T-cell (primary cell): ENCODE data around the gene WAC. TPM values are rescaled to one million over a fixed set of nuclear protein-coding genes. Genes with fewer than 3 reads are reported as not detected.

Source experiments
- ATAC-seq, 4 experiments: fragments of 200-7000 bp in 3 of 4; fragments of 150-1000 bp in 1 of 4; cut with Tn5 transposase; replicated peaks in 1 of 4; 1 replicate in 3 of 4; 2 replicates in 1 of 4; pipeline ENCODE4 v1.10.0; 2021; ENCODE audit warnings: moderate library complexity in 3 of 4, mild to moderate bottlenecking in 2 of 4, moderate number of reproducible peaks in 1 of 4
- CTCF ChIA-PET, 2 donors: fragments of 300-600 bp; sonication (Branson Sonifier 250); formaldehyde crosslinking; loops; one replicate each; lab custom pipeline; 2022; ENCODE audit warnings: antibody characterized with exemption in 2 of 2; lab: Charles Lee
- POLR2A ChIA-PET, 2 donors: fragments of 300-600 bp; sonication (Branson Sonifier 250); formaldehyde crosslinking; loops; one replicate each; lab custom pipeline; 2022; ENCODE audit warnings: antibody characterized with exemption in 2 of 2; lab: Charles Lee
- DNase-seq, 35 experiments: peaks; one replicate each; pipeline versions ENCODE4 v3.0.0 to v3.0.0-alpha.2; 2013 to 2023
- H3K27ac ChIP-seq: one replicate; pipeline ENCODE4 v1.5.1; 2013; ENCODE audit warnings: low read length
- H3K27me3 ChIP-seq, 2 experiments: replicated peaks in 1 of 2; 1 replicate in 1 of 2; 2 replicates in 1 of 2; pipeline versions ENCODE4 v1.6.1 to v1.7.0; 2013; ENCODE audit warnings: low read length in 1 of 2, mixed read lengths in 1 of 2; ENCODE audit not compliant: control insufficient read depth in 2 of 2, insufficient read depth in 2 of 2; ENCODE audit errors: extremely low read depth in 1 of 2
- H3K36me3 ChIP-seq, 2 donors: 1 replicate in 1 of 2; 2 replicates in 1 of 2; pipeline versions ENCODE4 v1.6.1 to v1.7.0; 2013; ENCODE audit warnings: low read length in 1 of 2; ENCODE audit not compliant: control insufficient read depth in 2 of 2, insufficient read depth in 1 of 2; ENCODE audit errors: extremely low read depth in 1 of 2
- H3K4me1 ChIP-seq, 2 experiments: 1 replicate in 1 of 2; 2 replicates in 1 of 2; pipeline versions ENCODE4 v1.6.1 to v1.7.0; 2013; ENCODE audit warnings: low read length in 2 of 2, mixed read lengths in 1 of 2; ENCODE audit not compliant: insufficient read depth in 2 of 2, control insufficient read depth in 1 of 2; ENCODE audit errors: extremely low read depth in 1 of 2
- H3K4me3 ChIP-seq, 2 donors: 1 replicate in 1 of 2; 2 replicates in 1 of 2; pipeline versions ENCODE4 v1.5.1 to v1.7.0; 2013; ENCODE audit warnings: mild to moderate bottlenecking in 2 of 2, low read length in 1 of 2, moderate library complexity in 1 of 2; ENCODE audit not compliant: control insufficient read depth in 1 of 2; ENCODE audit errors: extremely low read depth in 1 of 2
- H3K9me3 ChIP-seq: 2 replicates; pipeline ENCODE4 v1.7.0; 2013
- H3K27ac Mint-ChIP-seq, 2 donors: one replicate each; pipeline ENCODE4 v1.8.0; 2020 to 2021; ENCODE audit warnings: mild to moderate bottlenecking in 2 of 2, mixed read lengths in 2 of 2
- H3K27me3 Mint-ChIP-seq, 2 donors: one replicate each; pipeline ENCODE4 v1.8.0; 2021 to 2022; ENCODE audit warnings: mixed read lengths in 2 of 2
- H3K36me3 Mint-ChIP-seq: one replicate; pipeline ENCODE4 v1.8.0; 2021; ENCODE audit warnings: mixed read lengths
- H3K4me1 Mint-ChIP-seq, 3 donors: one replicate each; pipeline ENCODE4 v1.8.0; 2020 to 2022; ENCODE audit warnings: mixed read lengths in 3 of 3, mild to moderate bottlenecking in 1 of 3
- H3K4me3 Mint-ChIP-seq, 3 donors: one replicate each; pipeline ENCODE4 v1.8.0; 2020 to 2022; ENCODE audit warnings: mild to moderate bottlenecking in 3 of 3, mixed read lengths in 3 of 3, moderate library complexity in 3 of 3
- H3K9me3 Mint-ChIP-seq, 3 donors: one replicate each; pipeline ENCODE4 v1.8.0; 2020 to 2022; ENCODE audit warnings: mixed read lengths in 3 of 3
- WGBS: methylation state at CpG from one replicate; pipeline ENCODE4 v1.1.5; 2013; ENCODE audit warnings: missing lambda C conversion rate; ENCODE audit not compliant: insufficient coverage; 5-methylcytosine and 5-hydroxymethylcytosine counted together
- total RNA-seq, 35 experiments: library from RNA in 6 of 35; stranded (reverse) in 6 of 35; fragments of 120-200 nt in 1 of 35; gene quantifications; one replicate each; pipeline versions ENCODE4 v1.2.1 to v1.2.4 and lab custom pipeline; 2013 to 2026

The WAC gene
- total RNA-seq, 5 donors from 2014 or later (not counting 1 experiment from before 2014, with no cell fraction given): 142 to 184 (median 157) TPM

- Mint-ChIP-seq H3K4me1 (peaks cover 14 to 19% (median 15%) of the 10 kb centered on the region in 3 donors), H3K36me3 (no peaks in the 10 kb centered on the region), H3K9me3 (no peaks in the 10 kb centered on the region), H3K27me3 (peaks cover 56 to 75% of the 10 kb centered on the region in 2 donors), H3K4me3 (peak overlapping the region in 1 of 3 donors; percentile 31), H3K27ac (no peak overlapping the region)
- DNase-seq (no peak), ATAC-seq (no peak)
- WGBS: 80% methylated on average over 10 of the region's 12 CpGs
- H3K27me3 ChIP-seq: peaks cover 12 to 42% of the 10 kb centered on the region in 2 experiments
- ChIA-PET POLR2A (no interaction called here), CTCF (interaction anchor here in 1 of 2 donors (0.6 to 0.7 kb wide), 2 partner anchors 16 to 116 kb away, joined by 3 read pairs; no protein-coding TSS in a partner anchor)
- no peak overlapping the region for H3K4me3 ChIP-seq
- no peaks in the 10 kb centered on the region for H3K36me3 ChIP-seq
- peaks cover 0 to 11% of the 10 kb centered on the region in 2 experiments for H3K4me1 ChIP-seq
- no peak overlapping the region for H3K27ac ChIP-seq
- no peaks in the 10 kb centered on the region for H3K9me3 ChIP-seq
These were observed 134.0 kb downstream of the WAC start for GRCh38 chr10:28666751-28667467.

GRCh38 chr10:28668363-28669226 lies 135.7 kb downstream of the WAC start:
- Histone ChIP-seq H3K36me3 (no peaks in the 10 kb centered on the region), H3K9me3 (no peaks in the 10 kb centered on the region), H3K4me3 (peak overlapping the region in 1 of 2 donors; percentile 28), H3K4me1 (peaks cover 0 to 11% of the 10 kb centered on the region in 2 experiments), H3K27me3 (peaks cover 19 to 45% of the 10 kb centered on the region in 2 experiments), H3K27ac (no peak overlapping the region)
- peak; percentile 53 to 82 (median 68) for ATAC-seq
- peak in 22 of 35 experiments; percentile 2 to 57 (median 18) for DNase-seq
- POLR2A ChIA-PET: interaction anchor here in 1 of 2 donors (0.6 kb wide), 1 partner anchor 84 kb away, joined by 3 read pairs; no protein-coding TSS in a partner anchor
- Mint-ChIP-seq H3K4me1 (peaks cover 14 to 19% (median 15%) of the 10 kb centered on the region in 3 donors), H3K27me3 (peaks cover 54 to 78% of the 10 kb centered on the region in 2 donors), H3K36me3 (no peaks in the 10 kb centered on the region), H3K9me3 (no peaks in the 10 kb centered on the region), H3K4me3 (peak overlapping the region; percentile 37 to 67 (median 62)), H3K27ac (no peak overlapping the region)
- WGBS: 1% methylated on average over 54 of the region's 59 CpGs
- CTCF ChIA-PET: no interaction called here

- H3K27ac Mint-ChIP-seq: no peak overlapping the region
- no peak for DNase-seq
- Histone ChIP-seq H3K4me3 (peak overlapping the region in 1 of 2 donors; percentile 28), H3K4me1 (peaks cover 0 to 11% of the 10 kb centered on the region in 2 experiments), H3K27ac (no peak overlapping the region), H3K9me3 (no peaks in the 10 kb centered on the region), H3K27me3 (peaks cover 19 to 38% of the 10 kb centered on the region in 2 experiments), H3K36me3 (no peaks in the 10 kb centered on the region)
- H3K4me3 Mint-ChIP-seq: peak overlapping the region in 2 of 3 donors; percentile 62 to 67
- ChIA-PET POLR2A (no interaction called here), CTCF (no interaction called here)
- peaks cover 60 to 80% of the 10 kb centered on the region in 2 donors for H3K27me3 Mint-ChIP-seq
- H3K9me3 Mint-ChIP-seq: no peaks in the 10 kb centered on the region
- H3K36me3 Mint-ChIP-seq: no peaks in the 10 kb centered on the region
- ATAC-seq: no peak
- H3K4me1 Mint-ChIP-seq: peaks cover 14 to 16% (median 15%) of the 10 kb centered on the region in 3 donors
- 53% methylated on average over 14 of the region's 21 CpGs for WGBS
These were observed 136.6 kb downstream of the WAC start for GRCh38 chr10:28669227-28670173.

Other genes with a start within 250 kb of the WAC start
- gene MPP7, start 230.1 kb upstream of the WAC start, total RNA-seq: 10 to 100 TPM; 22.8 to 35.8 (median 26.0) TPM
- gene BAMBI, start 144.4 kb downstream of the WAC start, total RNA-seq: 1 to 10 TPM in 2 of 5 donors, under 1 TPM in 3; 0.16 to 2.3 (median 0.41) TPM